Stimulated activated naive CD8-positive, alpha-beta T cell treated with anti-CD3 and anti-CD28 coated beads, Interleukin-15, Interleukin-2, amounts not matched to agents 100 ng/mL and 50 ng/mL, for 24 hours (primary cell): ENCODE measurements around the gene TMEM135.
A peak's percentile ranks its signal among the peaks of the same experiment; 100 is the strongest.

ENCODE experiments used
- H3K27ac Mint-ChIP-seq: one replicate; pipeline ENCODE4 v1.8.0; 2021; ENCODE audit warnings: mild to moderate bottlenecking, mixed read lengths
- H3K27me3 Mint-ChIP-seq: one replicate; pipeline ENCODE4 v1.8.0; 2021; ENCODE audit warnings: mixed read lengths
- H3K36me3 Mint-ChIP-seq: one replicate; pipeline ENCODE4 v1.8.0; 2021; ENCODE audit warnings: low read depth, mixed read lengths
- H3K4me1 Mint-ChIP-seq: one replicate; pipeline ENCODE4 v1.8.0; 2021; ENCODE audit warnings: low read depth, mixed read lengths
- H3K4me3 Mint-ChIP-seq: one replicate; pipeline ENCODE4 v1.8.0; 2021; ENCODE audit warnings: mild to moderate bottlenecking, mixed read lengths
- H3K9me3 Mint-ChIP-seq: one replicate; pipeline ENCODE4 v1.8.0; 2021; ENCODE audit warnings: mixed read lengths

Gene TMEM135

DNA sequence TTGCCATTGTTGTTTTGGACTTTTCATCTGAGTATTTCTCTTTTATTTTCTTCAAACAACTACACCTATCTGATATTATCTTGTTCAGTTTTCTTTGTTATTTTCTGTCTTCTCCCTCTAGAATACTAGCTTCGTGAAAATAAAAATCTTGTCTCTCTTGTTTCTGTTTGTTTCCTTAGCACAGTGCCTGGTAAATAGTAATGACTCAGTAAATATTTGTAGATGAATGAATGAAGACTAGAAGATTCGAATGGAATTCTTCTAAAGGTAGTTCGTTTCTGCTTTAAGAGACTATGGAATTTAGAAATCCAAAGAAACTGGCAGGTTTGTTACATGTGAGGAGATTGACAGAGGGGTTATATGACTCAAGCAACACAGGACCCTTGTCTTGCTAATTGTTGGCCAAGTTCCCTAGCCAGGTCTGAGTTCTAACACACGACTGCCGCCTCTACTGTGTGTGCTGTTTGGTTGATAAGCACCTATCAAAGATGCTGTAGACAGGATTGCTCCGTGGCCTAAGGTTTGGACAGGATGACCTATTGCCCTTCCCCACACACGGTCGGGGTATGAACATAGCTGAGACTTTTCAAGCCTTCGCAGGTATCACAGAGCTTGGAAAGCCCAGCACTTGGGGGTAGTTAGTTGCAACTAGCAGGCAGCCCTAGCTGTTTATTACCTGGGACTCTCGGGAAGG is 831 bp upstream of the TMEM135 start:
- Mint-ChIP-seq H3K4me3 (peak overlapping the region; percentile 98), H3K4me1 (peaks cover 46% of the 10 kb centered on the region), H3K27me3 (no peaks in the 10 kb centered on the region), H3K27ac (peak overlapping the region; percentile 24), H3K36me3 (no peaks in the 10 kb centered on the region), H3K9me3 (no peaks in the 10 kb centered on the region)

DNA sequence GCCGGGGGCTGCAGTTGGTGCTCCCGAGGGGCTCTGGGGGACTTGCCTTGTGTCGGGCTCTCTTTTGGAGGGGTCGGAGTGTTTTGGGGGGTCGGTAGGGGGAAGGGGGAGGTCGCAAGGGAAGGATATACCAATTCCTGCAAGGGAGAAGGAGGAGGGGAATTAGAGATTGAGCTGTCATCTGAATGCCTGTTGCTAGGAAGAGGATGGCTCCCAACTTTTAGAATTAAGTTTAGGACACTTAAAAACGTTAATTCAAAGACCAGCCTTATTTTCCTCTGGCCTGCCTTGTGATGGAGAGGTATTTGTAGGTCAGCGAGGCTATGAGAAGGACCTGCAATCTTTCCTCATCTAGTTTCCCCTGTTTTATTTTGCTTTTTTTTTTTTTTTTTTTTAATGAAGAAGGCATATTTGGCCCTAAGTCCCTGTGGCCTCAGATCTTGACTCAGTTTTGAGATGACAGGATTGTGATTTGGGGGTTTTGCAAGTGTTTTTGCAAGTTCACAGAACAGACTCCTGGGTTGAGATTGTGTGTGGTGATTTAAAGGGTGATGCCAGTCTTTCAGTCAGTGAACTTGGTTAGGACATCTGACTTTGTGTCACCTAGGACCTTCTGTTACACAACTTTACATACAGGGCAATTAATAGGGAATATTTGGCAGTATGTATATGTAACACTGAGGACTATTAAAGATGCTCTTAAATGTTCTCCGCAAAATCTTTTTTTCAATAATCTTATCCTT is 672 bp downstream of the TMEM135 start:
- Mint-ChIP-seq H3K9me3 (no peaks in the 10 kb centered on the region), H3K4me3 (peak overlapping the region; percentile 98), H3K4me1 (peaks cover 47% of the 10 kb centered on the region), H3K36me3 (peaks cover 7% of the 10 kb centered on the region), H3K27ac (peak overlapping the region; percentile 90), H3K27me3 (no peaks in the 10 kb centered on the region)

DNA sequence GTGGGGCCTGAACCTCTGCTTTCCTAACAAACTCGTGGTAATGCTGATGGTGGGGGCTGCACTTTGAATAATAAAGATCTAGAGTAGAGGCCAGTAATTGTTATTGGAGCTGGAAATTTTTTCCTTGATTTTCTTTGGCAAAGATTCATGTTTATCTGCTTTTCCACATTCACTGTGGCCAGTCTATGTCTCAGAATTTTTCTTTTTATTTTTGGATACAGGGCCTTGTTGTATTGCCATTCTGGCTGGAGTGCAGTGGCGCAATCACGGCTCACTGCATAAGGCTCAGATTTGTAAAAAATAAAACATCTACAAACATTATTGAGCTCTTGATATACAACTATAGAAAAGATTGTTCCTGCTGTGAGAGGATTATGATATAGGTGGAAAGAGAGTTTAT is 1.6 kb downstream of the TMEM135 start:
- Mint-ChIP-seq H3K27ac (no peak overlapping the region), H3K4me1 (peaks cover 47% of the 10 kb centered on the region)

GRCh38 chr11:87043894-87044293 is 6.2 kb downstream of the TMEM135 start:
- peaks cover 27% of the 10 kb centered on the region for H3K4me1 Mint-ChIP-seq
- H3K27ac Mint-ChIP-seq: no peak overlapping the region
- peaks cover 4% of the 10 kb centered on the region for H3K9me3 Mint-ChIP-seq
- H3K4me3 Mint-ChIP-seq: no peak overlapping the region
- H3K27me3 Mint-ChIP-seq: no peaks in the 10 kb centered on the region
- H3K36me3 Mint-ChIP-seq: peaks cover 31% of the 10 kb centered on the region

More for the DNA sequence above, 1.6 kb downstream of the TMEM135 start:
- H3K36me3 Mint-ChIP-seq: peaks cover 17% of the 10 kb centered on the region
- peak overlapping the region; percentile 98 for H3K4me3 Mint-ChIP-seq
- H3K9me3 Mint-ChIP-seq: no peaks in the 10 kb centered on the region
- H3K27me3 Mint-ChIP-seq: no peaks in the 10 kb centered on the region

GRCh38 chr11:87046824-87047223 is 9.1 kb downstream of the TMEM135 start:
- no peak overlapping the region for H3K4me3 Mint-ChIP-seq
- peaks cover 31% of the 10 kb centered on the region for H3K36me3 Mint-ChIP-seq
- peaks cover 4% of the 10 kb centered on the region for H3K9me3 Mint-ChIP-seq
- H3K27ac Mint-ChIP-seq: no peak overlapping the region
- H3K4me1 Mint-ChIP-seq: peaks cover 1% of the 10 kb centered on the region
- H3K27me3 Mint-ChIP-seq: no peaks in the 10 kb centered on the region

DNA sequence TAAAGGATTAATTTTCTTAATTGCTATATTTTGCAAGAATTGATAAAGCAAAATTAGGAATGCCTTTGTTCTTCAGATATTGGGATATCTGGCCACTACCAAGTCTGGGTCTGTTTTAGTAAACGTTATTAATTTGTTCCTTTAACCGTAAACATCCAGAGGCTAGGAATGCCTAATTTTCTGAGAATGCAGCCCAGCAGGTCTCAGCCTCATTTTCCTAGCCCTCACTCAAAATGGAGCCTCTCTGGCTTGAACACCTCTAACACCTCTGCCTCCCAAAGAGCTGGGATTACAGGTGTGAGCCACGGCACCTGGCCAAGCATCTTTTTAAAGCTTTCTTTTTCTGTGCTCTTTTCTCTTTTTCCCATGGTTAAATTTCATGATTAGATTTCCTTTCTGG is 18.4 kb downstream of the TMEM135 start:
- Mint-ChIP-seq H3K4me1 (peaks cover 5% of the 10 kb centered on the region), H3K36me3 (peaks cover 13% of the 10 kb centered on the region), H3K9me3 (no peaks in the 10 kb centered on the region), H3K27ac (no peak overlapping the region), H3K27me3 (no peaks in the 10 kb centered on the region), H3K4me3 (no peak overlapping the region)

GRCh38 chr11:87057749-87058148 is 20.0 kb downstream of the TMEM135 start:
- Mint-ChIP-seq H3K27me3 (no peaks in the 10 kb centered on the region), H3K4me1 (peaks cover 5% of the 10 kb centered on the region), H3K9me3 (no peaks in the 10 kb centered on the region), H3K36me3 (peaks cover 13% of the 10 kb centered on the region), H3K4me3 (no peak overlapping the region), H3K27ac (no peak overlapping the region)

DNA sequence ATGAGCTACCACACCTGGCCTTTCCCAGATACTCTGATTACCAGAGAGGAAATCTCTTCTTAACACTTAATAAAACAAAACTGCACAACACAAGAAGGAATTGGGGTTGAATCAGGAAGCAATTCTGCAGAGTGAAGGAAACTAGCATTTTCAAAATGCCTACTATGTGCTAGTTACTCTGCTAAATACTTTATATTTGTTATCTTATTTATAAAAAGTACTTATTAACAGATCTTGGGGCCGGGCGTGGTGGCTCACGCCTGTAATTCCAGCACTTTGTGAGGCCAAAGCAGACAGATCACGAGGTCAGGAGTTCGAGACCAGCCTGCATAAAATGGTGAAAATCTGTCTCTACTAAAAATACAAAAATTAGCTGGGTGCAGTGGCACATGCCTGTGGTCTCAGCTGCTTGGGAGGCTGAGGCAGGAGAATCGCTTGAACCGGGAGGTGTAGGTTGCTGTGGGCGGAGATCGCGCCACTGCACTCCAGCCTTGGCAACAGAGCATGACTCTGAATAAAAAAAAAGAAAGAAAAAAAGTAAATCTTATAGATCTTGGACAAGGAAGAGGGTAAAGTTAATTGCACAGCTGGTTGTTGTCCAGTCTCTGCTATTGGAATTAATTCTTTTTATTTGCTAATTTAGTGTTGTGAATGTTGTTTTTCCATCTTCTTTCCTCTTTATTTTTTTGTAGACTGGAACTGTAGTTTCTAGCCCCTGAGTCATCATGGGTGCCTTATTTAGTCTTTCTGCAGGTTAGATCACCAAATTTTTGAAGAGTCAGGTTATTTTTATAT is 22.1 kb downstream of the TMEM135 start:
- H3K4me3 Mint-ChIP-seq: no peak overlapping the region
- H3K4me1 Mint-ChIP-seq: peaks cover 10% of the 10 kb centered on the region
- no peak overlapping the region for H3K27ac Mint-ChIP-seq
- no peaks in the 10 kb centered on the region for H3K27me3 Mint-ChIP-seq
- H3K9me3 Mint-ChIP-seq: no peaks in the 10 kb centered on the region
- peaks cover 8% of the 10 kb centered on the region for H3K36me3 Mint-ChIP-seq

GRCh38 chr11:87061766-87062165 is 24.0 kb downstream of the TMEM135 start:
- Mint-ChIP-seq H3K9me3 (no peaks in the 10 kb centered on the region), H3K27me3 (no peaks in the 10 kb centered on the region), H3K4me3 (no peak overlapping the region), H3K27ac (no peak overlapping the region), H3K4me1 (peaks cover 15% of the 10 kb centered on the region), H3K36me3 (peaks cover 5% of the 10 kb centered on the region)

DNA sequence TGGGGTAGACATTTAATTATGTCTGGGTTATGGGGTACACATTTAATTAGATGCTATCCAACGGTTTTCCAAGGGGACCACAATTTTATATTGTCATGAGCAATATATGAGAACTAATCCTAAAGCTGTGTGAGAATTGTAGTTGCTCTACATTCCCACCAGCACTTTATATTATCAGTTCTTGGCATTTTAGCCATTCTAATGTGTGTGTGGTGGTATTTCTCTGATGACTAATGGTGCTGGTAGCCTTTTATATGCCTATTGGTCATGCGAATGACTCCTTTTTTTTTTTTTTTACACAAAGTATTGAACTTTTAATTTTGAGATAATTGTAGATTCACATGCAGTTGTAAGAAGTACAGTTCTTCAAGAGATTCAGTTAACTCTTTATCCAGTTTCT is 26.2 kb downstream of the TMEM135 start:
- H3K27ac Mint-ChIP-seq: no peak overlapping the region
- H3K36me3 Mint-ChIP-seq: peaks cover 5% of the 10 kb centered on the region
- H3K4me1 Mint-ChIP-seq: peaks cover 15% of the 10 kb centered on the region
- H3K27me3 Mint-ChIP-seq: no peaks in the 10 kb centered on the region
- no peak overlapping the region for H3K4me3 Mint-ChIP-seq
- no peaks in the 10 kb centered on the region for H3K9me3 Mint-ChIP-seq

- Mint-ChIP-seq H3K27me3 (no peaks in the 10 kb centered on the region), H3K4me3 (no peak overlapping the region), H3K36me3 (peaks cover 38% of the 10 kb centered on the region), H3K27ac (no peak overlapping the region), H3K9me3 (no peaks in the 10 kb centered on the region), H3K4me1 (no peaks in the 10 kb centered on the region)
Measured at GRCh38 chr11:87072787-87073186, 35.1 kb downstream of the TMEM135 start.

DNA sequence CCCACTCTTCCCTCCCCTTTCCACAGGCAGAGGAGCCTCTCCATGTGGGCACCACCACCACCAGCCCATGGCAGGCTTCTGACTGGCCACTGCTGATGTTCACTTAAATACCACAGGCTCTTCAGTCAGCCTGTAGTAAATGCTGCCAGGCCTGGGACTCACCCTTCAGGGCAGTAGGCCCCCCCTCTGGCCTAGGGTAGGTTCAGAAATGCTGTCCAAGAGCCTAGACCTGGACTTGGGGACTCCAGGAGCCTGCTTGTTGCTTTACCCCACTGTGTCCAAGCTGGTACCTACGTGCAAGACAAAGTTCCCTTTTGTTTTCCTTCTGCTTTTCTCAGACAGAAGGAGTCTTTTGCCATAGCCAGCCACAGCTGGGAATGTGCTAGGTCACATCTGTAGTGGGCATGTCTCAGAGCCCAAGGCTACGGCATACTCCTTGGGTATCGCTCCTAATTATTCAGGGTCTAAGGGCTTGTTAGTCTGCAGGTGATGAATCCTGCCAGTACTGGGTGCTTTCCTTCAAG is 38.6 kb downstream of the TMEM135 start:
- H3K27ac Mint-ChIP-seq: no peak overlapping the region

DNA sequence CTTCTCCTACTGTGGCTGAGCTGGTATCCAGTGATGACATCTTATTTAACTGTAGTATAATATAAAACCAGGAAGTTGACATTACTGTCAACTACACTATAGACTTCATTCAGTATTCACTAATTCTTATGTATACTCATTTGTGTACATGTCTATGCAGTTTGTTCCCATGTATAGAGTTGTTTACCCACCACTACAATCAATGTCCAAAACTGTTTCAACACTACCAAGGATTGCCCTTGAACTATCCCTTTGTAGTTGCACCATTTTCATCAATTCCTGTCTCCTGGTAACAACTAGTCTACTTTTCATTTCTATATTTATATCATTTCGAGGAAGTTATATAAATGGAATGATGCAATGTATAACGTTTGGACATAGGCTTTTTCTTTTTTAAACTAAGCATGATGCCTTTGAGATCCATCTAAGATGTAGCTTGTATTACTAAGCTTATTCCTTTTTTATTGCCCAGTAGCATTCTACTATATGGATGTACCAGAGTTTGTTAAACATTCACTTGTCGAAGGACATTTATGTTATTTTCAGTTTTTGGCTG is 39.2 kb downstream of the TMEM135 start:
- Mint-ChIP-seq H3K4me1 (peaks cover 10% of the 10 kb centered on the region), H3K36me3 (peaks cover 32% of the 10 kb centered on the region), H3K27me3 (no peaks in the 10 kb centered on the region), H3K27ac (no peak overlapping the region), H3K4me3 (no peak overlapping the region), H3K9me3 (no peaks in the 10 kb centered on the region)

More for the DNA sequence above, 38.6 kb downstream of the TMEM135 start:
- Mint-ChIP-seq H3K4me1 (peaks cover 4% of the 10 kb centered on the region), H3K36me3 (peaks cover 32% of the 10 kb centered on the region), H3K27me3 (no peaks in the 10 kb centered on the region), H3K9me3 (no peaks in the 10 kb centered on the region), H3K4me3 (no peak overlapping the region)

GRCh38 chr11:87081358-87081757 is 43.6 kb downstream of the TMEM135 start:
- Mint-ChIP-seq H3K36me3 (peaks cover 25% of the 10 kb centered on the region), H3K27ac (peak overlapping the region; percentile 89), H3K9me3 (peaks cover 4% of the 10 kb centered on the region), H3K4me3 (peak overlapping the region; percentile 81), H3K4me1 (peaks cover 18% of the 10 kb centered on the region), H3K27me3 (no peaks in the 10 kb centered on the region)
